GM12872 (cell line): Measurements from ENCODE around the gene SH2D3A.

ENCODE experiments used
- TF ChIP-seq, protein P1 (sequence below): IDR thresholded peaks from 3 replicates; pipeline ENCODE4 v1.5.1; 2011; ENCODE audit warnings: low read depth, mild to moderate bottlenecking, low read length, moderate library complexity; ENCODE audit not compliant: insufficient read depth

SH2D3A gene

DNA sequence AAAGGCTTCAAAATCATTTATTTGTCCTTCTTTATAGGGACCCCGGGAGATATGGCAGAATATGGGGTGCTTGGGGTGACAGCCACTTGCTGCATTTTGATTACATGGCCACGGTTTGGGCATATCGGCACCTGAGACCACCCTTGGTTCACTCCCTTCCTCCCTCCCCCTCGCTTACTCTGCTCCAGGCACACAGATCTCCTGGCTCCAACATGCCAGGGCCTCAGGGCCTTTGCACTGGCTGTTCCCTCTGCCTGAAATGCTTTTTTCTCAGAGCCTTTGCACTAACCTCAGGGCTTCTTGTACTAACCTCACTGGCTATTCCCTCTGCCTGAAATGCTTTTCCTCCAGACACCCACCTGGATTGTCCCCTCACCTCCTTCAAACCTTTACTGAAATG, 29.0 kb upstream of the SH2D3A start:
- TF ChIP-seq, protein P1, sequence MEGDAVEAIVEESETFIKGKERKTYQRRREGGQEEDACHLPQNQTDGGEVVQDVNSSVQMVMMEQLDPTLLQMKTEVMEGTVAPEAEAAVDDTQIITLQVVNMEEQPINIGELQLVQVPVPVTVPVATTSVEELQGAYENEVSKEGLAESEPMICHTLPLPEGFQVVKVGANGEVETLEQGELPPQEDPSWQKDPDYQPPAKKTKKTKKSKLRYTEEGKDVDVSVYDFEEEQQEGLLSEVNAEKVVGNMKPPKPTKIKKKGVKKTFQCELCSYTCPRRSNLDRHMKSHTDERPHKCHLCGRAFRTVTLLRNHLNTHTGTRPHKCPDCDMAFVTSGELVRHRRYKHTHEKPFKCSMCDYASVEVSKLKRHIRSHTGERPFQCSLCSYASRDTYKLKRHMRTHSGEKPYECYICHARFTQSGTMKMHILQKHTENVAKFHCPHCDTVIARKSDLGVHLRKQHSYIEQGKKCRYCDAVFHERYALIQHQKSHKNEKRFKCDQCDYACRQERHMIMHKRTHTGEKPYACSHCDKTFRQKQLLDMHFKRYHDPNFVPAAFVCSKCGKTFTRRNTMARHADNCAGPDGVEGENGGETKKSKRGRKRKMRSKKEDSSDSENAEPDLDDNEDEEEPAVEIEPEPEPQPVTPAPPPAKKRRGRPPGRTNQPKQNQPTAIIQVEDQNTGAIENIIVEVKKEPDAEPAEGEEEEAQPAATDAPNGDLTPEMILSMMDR, result no peak

DNA sequence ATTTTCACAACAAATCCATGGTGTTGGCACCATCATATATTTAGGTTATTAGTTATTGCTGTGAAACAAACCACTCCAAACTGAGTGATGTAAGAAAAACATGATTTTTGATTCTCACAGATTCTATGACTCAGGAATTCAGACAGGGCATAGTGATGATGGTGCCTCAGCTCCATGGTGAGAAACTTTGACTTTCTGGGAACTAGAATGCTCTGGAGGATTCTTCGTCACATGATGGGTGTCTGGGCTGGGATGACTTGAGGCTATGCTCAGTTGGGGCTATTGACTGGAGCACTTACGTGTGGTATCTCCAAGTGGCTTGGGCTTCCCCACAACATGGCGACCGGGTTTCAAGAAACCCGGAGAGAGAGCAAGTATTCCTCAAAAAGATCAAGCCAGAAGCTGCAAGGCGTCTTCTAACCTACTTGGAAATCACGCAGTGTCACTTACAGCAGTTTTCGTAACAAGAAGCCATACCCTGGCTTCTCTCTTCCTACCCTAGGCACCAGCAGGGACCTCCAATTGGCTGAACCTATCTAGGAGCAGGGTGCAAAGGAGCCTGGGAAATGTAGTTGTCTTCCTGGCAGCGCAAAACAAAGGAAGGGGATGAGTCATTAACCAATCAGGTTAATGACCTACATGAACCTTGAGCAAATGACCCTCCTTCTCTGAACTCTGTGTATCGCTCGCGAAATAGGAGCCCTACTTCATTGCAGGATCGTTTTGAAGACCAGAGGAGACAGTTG, 27.6 kb upstream of the SH2D3A start:
- TF ChIP-seq, protein P1, result no peak

DNA sequence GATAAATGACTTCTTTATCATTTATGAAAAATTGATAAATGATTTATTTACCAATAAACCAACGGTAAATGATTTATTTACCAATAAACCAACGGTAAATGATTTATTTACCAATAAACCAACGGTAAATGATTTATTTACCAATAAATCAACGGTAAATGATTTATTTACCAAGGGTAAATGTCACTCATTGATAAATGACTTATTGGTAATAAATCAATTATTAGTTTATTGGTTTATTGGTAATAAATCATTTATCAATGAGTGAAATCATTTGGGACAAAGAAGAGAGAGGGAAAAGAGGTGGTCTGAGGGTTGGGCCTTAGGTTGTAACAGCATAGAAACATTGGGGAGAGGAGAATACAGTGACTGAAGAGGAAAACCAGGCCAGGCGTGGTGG, 26.7 kb upstream of the SH2D3A start:
- TF ChIP-seq, protein P1, result no peak

DNA sequence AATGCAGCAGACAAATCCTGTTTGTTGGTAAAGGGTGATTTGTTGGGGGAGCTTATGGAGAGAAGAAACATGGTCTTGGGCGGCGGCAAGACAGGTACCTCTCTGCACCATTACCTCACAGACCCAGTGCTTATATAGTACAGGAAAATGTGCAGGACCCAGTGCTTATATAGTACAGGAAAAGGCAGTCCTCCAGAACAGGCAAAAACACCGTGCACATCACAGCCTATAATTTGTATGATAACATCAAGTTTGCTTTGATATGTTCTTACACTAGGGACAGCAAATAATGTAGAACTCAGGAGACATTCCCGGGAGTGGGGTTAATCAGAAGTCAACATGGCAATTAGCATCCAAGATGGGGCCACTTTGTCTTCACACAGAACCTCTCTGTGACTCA, 26.2 kb upstream of the SH2D3A start:
- TF ChIP-seq, protein P1, result no peak

DNA sequence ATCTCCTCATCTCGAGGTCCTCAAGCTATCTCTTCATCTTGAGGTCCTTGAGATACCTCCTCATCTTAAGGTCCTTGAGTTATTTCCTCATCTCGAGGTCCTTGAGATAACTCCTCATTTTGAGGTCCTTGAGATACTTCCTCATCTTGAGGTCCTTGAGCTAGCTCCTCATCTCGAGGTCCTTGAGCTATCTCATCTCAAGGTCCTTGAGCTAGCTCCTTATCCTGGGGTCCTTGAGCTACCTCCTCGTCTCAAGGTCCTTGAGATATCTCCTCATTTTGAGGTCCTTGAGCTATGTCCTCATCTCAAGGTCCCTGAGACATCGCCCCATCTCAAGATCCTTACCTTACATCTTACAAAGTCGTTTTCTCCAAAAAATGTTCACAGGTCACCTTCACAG, 24.0 kb upstream of the SH2D3A start:
- TF ChIP-seq, protein P1, result no peak

DNA sequence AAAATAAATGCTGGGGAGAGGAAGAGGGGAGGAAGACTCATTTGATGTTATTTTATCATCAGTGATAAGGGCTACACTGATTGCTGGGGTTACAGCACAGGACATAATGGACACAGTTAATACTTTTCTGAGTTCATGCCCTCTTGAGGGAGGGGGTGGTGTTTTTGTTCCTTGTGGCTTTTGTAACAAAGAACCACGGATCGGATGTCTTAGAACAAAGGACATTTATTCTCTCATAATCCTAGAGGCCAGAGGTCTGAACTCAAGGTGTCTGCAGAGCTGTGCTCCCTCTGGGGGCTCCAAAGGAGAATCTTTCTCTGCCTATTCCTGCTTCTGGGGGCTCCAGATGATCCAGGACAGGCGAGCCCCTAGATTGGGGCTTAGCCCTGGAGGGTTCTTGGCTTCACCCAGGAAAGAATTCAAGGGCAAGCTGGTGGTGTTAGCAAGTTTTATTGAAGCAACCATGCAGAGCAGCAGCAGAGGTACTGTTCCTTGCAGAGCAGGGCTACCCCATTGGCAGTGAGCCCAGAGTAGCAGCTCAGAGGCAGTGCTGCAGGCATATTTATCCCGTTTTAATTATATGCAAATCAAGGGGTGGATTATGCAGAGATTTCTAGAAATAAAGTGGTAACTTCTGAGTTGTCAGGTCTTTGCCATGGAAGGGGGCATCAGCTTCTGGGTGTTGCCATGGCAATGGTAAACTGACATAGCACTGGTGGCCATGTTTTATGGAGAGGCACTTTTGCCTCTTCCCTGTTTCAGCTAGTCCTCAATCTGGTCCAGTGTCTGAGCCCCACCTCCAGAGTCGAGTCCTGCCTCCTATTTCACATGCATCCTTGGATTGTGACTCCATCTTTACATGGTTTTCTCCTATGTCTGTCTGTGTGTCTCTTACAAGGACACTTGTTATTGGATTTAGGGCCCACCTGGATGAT, 23.2 kb upstream of the SH2D3A start:
- TF ChIP-seq, protein P1, result no peak

DNA sequence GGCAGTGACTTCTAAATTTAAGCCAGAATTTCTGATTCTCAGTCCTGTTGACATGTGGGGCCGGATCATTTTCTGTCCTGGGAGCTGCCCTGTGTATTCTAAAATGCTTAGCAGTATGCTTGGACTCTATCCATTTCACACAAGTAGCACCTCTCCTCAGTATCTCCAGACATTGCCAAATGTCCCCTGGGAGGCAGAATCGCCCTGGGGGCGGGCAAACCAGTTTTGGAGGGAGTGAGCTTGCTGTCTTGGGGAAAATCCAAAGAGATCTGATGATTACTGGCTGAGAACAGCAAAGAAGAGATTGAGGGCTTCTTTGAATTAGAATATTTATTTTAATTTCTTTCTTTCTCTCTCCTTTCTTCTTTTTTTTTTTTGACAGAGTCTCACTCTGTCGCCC, 21.7 kb upstream of the SH2D3A start:
- TF ChIP-seq, protein P1, result no peak
